AG04450 (cell line): ENCODE data around the gene LRRTM4. TPM values are rescaled to one million over a fixed set of nuclear protein-coding genes. Genes with fewer than 3 reads are reported as not detected.
"Not testable (repeated sequence)": the region's sequence is repeated elsewhere in the genome, so short reads cannot be mapped to it uniquely, and the experiment has no call there.

Experiments used
- CTCF ChIA-PET: fragments of 300-600, 350-600 bp; formaldehyde crosslinking; extraction: SDS; loops from one replicate; lab custom pipeline; 2022; ENCODE audit warnings: antibody characterized with exemption, inconsistent platforms; lab: Charles Lee
- POLR2A ChIA-PET: fragments of 350-600 bp; formaldehyde crosslinking; extraction: SDS; loops from one replicate; lab custom pipeline; 2021; ENCODE audit warnings: antibody characterized with exemption, inconsistent platforms; lab: Yijun Ruan, JAX
- DNase-seq: peaks from one replicate; pipeline ENCODE4 v3.0.0-alpha.2; 2011; ENCODE audit warnings: low read depth, low spot score
- H3K27ac ChIP-seq: one replicate; pipeline ENCODE4 v1.5.1; 2012; ENCODE audit warnings: low read depth, low read length, control low read depth
- H3K27me3 ChIP-seq: one replicate; pipeline ENCODE4 v1.6.0; 2012; ENCODE audit warnings: low read length; ENCODE audit not compliant: control insufficient read depth, insufficient read depth
- H3K4me3 ChIP-seq: 2 replicates; pipeline ENCODE4 v1.5.1; 2011; ENCODE audit warnings: mild to moderate bottlenecking, low read depth, low read length, control low read depth
- H3K9me3 ChIP-seq: 2 replicates; pipeline ENCODE4 v1.5.1; 2012; ENCODE audit warnings: low read length; ENCODE audit not compliant: control insufficient read depth, insufficient read depth
- CTCF ChIP-seq: IDR thresholded peaks from 2 replicates; pipeline ENCODE4 v1.5.1; 2011; ENCODE audit warnings: low read depth, low read length, control low read depth, inconsistent platforms
- polyA plus RNA-seq: library from polyadenylated mRNA; depleted of rRNA; stranded (reverse); fragments of >200 nt; gene quantifications from 2 replicates; pipeline ENCODE4 v1.2.3, GENCODE V29; 2011

Gene LRRTM4
- polyA plus RNA-seq, 1 experiment, result not detected

GRCh38 chr2:77144772-77145171 is 377.4 kb downstream of the LRRTM4 start:
- no peak for DNase-seq
- CTCF ChIA-PET, result no interaction called here
- H3K27ac ChIP-seq, result no peak overlapping the region
- no peak overlapping the region for H3K4me3 ChIP-seq
- POLR2A ChIA-PET, result no interaction called here
- no peaks in the 10 kb centered on the region for H3K9me3 ChIP-seq
- no peak for TF ChIP-seq CTCF
- H3K27me3 ChIP-seq, result no peaks in the 10 kb centered on the region

- Histone ChIP-seq H3K27ac (no peak overlapping the region), H3K4me3 (no peak overlapping the region), H3K9me3 (no peaks in the 10 kb centered on the region), H3K27me3 (no peaks in the 10 kb centered on the region)
- DNase-seq, result no peak
- CTCF ChIA-PET, result no interaction called here
- no peak for TF ChIP-seq CTCF
- POLR2A ChIA-PET, result no interaction called here
Observed at GRCh38 chr2:77142141-77142540, 380.0 kb downstream of the LRRTM4 start.

GRCh38 chr2:77128479-77128878 is 393.7 kb downstream of the LRRTM4 start:
- DNase-seq, H3K27ac ChIP-seq, POLR2A ChIA-PET, H3K9me3 ChIP-seq, H3K27me3 ChIP-seq, CTCF ChIA-PET, H3K4me3 ChIP-seq: not testable (repeated sequence)

GRCh38 chr2:77127345-77127744 is 394.8 kb downstream of the LRRTM4 start:
- Histone ChIP-seq H3K4me3 (no peak overlapping the region), H3K9me3 (no peaks in the 10 kb centered on the region), H3K27me3 (no peaks in the 10 kb centered on the region), H3K27ac (no peak overlapping the region)
- ChIA-PET CTCF (no interaction called here), POLR2A (no interaction called here)
- TF ChIP-seq CTCF, result no peak
- no peak for DNase-seq

- POLR2A ChIA-PET, result no interaction called here
- no peak overlapping the region for H3K4me3 ChIP-seq
- no peak for DNase-seq
- H3K27me3 ChIP-seq, result no peaks in the 10 kb centered on the region
- CTCF ChIA-PET, result no interaction called here
- no peak overlapping the region for H3K27ac ChIP-seq
- no peak for TF ChIP-seq CTCF
- H3K9me3 ChIP-seq, result no peaks in the 10 kb centered on the region
Observed at GRCh38 chr2:77121518-77121917, 400.7 kb downstream of the LRRTM4 start.

- ChIA-PET POLR2A (no interaction called here), CTCF (no interaction called here)
- H3K27ac ChIP-seq, result no peak overlapping the region
- H3K27me3 ChIP-seq, result no peaks in the 10 kb centered on the region
- H3K9me3 ChIP-seq, result no peaks in the 10 kb centered on the region
- no peak for DNase-seq
- no peak overlapping the region for H3K4me3 ChIP-seq
- TF ChIP-seq CTCF, result no peak
Observed at GRCh38 chr2:77119333-77119732, 402.8 kb downstream of the LRRTM4 start.
